GM21381 (cell line): Measurements from ENCODE around the gene KCNQ1.

Experiments used
- ATAC-seq: cut with Tn5 transposase; IDR thresholded peaks from one replicate; pipeline ENCODE4 v1.9.1; 2021; ENCODE audit warnings: mild to moderate bottlenecking, moderate library complexity; ENCODE audit not compliant: unreplicated experiment

Gene KCNQ1

DNA sequence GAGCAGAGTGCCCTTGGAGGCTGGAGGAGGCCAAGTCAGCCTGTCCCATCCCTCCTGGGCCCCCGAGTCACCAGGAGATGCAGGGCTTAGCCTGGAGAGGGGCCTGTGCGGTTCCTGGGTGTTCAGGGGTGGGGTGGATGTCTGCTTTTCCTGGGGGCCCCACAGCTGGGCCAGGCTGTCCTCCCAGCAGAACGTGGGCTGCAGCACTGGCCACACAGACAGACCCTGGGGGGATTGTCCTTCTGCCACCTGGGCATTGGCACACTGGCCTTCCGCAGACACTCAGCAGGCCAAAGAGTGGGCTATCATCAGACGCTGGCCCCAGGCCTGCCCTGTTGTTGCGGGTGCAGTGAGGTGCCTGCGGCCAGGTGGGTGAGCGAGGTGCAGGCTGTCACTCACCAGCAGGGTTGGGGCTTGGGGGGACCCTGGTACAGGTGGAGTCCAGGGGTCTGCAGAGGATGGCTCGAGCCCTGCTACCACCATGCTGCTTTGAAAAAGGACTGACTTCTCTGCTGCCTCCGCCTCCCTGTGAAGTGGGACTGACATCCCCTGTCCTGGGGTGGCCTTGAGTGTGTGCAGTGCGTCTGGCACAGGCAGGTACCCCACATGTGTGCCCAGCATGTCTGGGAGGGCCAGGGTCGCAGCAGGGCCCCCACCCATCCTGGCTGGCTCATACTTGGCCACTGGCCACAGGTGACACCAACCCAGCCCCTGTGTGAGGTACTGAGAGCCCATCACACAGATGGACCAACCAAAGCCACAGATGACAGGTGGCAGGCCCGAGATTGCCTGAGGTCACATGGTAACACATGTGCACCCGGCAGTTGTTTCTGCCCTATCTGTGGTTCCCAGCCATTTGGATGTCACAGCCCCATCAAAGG lies 294.0 kb downstream of the KCNQ1 start:
- no peak for ATAC-seq

DNA sequence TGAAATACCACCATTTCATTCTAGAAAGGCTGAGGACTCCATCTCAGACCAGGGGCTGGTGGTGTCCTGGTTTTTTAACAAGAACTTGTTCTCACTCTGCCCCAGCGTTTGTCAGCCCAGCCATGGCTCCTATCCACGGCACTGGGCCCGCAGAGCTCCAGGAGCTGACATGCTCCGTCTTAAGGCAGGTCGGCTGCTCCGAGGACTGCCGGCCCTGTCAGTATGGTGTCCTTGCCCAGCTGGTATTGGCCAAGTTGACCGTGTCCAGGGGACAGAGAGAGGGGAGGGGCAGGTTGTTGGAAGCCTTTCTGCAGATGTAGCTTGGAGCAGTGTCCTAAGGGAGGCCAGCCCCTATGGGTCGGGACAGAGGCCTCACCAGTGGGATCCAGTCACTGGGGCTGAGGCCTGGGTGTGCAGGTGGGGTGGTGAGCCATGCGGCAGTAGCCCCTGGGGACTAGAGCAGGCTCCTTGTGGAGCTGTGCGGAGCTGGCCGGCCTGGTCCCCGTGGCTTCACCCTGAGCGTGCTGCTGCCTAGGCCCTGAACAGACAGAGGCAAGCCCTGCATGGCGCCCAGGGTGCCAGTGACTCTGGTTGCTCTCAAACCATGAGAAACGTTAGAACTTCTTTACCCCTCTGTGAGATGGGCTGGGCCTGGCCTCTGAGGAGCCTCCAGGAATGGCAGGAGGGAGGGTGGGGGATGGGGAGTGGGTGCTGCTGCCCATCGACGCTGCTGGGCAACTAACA lies 294.9 kb downstream of the KCNQ1 start:
- no peak for ATAC-seq

DNA sequence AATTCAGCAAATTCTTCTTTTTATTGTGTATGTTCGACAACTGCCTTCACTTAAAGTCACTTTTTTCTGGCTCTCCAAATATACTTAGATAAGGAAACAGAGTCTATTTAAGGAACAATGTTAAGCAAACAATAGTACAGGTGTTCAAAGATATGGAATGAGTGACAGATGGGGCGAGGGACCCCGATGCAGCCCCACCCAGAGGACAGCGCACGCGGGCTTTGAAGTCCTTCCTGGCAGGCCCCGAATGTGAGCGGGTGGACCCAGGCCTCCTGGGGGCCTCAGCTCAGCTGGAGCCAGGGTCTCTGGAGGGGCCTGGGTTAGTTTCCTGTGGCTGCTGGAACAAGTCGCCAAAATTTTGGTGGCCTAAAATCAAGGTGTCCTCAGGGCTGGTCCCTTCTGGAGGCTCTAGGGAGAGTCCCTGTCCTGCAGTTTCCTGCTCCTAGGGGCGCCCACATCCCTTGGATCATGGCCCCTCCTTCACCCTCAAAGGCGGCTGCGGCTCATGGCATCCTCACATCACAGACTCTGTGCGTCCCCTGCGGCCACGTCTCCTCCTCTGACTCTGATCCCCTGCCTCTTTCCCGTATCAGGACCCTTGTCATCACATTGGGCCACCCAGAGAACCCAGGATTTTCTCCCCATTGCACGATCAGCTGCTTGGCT lies 295.6 kb downstream of the KCNQ1 start:
- ATAC-seq, result no peak

DNA sequence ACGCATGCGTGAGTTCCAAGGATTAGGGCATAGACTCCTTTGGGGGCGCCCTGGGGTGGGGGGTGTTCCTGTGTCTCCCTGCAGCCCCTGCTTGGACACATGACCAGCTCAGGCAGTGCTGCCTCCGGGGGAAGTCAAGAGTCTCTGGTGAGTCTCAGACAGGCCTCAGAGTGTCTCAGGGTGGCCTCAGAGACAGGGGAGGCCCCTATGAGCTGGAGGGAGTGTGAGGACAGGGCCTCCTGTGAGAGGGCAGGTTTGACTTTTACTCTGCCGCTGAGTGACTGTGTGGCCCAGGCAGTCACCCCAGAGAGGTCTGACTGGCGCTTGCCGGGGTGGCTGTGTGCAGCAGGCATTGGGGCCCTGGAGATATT lies 296.2 kb downstream of the KCNQ1 start:
- no peak for ATAC-seq

DNA sequence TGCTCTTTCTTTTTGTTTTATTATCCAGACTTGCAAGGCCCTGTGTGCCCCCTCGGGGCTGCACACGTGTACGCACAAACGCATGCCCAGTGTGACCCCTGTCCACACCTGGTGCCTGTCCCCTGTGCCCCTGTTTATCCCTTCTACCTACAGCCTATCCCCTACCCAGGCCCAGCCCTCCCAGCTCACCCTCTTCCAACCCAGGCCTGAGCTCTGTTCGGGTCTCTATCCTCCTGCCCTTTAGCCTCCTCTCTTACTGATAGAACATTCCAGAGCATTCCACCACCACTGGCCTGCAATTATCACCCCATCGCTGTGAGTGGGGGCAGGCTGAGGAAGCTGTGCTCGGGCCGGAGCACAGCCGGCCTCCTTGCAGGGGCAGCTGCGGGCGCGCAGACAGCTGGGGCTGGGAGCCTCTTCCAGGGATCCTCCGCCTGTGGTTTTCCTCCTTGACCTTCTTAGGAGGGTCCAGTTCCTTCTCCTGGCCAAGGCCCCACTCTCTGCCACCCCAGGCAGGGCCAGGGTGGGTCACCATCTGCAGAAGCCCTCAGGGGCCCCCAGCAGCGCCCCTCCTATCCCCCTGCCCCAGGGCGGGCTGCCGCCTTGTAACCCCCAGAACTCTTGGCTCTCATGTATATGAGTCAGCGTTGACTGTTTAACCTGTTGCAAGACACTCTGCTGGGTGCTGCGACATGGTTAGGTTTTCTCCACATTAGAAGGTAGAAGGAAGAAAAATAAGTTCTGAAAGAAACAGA lies 296.7 kb downstream of the KCNQ1 start:
- ATAC-seq, result no peak

DNA sequence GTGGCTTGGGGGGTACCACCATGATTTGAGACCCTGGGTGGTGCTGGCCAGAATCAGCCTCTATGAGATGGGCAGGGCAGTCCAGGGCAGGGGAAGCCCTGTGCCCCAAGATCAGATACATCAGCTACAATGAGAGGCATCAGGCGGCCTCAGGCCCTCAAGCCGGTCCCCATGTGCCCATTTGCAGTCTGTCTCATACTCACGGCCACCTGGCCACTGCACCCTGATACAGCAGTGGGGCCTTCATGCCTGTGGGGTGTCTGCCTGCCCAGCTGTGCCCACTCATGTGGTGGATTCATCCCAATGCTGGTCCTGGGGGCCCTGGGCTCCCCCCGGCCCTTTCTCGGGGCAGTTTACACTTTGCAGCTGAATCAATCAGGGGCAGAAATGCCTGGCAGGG lies 297.4 kb downstream of the KCNQ1 start:
- no peak for ATAC-seq

DNA sequence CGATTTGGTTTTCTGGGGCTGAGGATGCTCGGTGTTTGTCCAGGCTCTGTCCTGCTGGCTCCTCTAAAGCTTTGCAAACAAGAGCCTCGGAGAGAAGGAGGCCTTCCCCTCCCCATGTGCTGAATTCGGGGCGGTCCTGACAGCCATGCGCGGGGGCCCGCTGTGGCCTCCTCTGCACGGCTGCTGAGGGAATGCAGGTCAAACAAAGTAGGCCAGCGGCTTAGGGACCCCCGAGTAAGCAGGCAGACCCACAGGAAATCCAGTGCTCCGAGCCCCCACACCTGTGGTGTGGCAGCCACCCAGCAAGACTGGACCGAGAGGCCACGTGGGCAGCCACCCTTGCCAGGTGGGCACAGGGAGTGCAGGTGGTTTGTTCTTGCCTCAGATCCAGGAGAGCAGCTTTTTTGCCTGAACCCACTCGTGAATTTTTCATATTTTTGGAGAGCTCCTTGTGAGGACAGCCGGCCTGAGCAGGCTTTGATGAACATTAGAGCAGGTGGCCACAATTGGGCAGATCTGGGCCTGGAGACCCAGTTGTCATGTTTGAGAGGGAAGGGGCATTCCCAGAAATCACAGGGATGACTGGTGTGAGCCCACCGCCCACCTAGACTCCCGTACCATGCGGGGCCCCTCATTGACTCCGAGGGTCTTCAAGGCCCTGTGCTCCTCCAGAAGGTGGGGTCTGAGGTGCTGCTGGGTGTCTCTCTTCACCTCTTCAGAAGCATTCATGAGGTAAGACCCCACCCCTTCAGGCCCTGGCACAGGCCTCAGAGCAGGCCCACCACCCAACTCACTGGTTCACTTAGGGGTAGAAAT lies 298.0 kb downstream of the KCNQ1 start:
- ATAC-seq, result no peak

DNA sequence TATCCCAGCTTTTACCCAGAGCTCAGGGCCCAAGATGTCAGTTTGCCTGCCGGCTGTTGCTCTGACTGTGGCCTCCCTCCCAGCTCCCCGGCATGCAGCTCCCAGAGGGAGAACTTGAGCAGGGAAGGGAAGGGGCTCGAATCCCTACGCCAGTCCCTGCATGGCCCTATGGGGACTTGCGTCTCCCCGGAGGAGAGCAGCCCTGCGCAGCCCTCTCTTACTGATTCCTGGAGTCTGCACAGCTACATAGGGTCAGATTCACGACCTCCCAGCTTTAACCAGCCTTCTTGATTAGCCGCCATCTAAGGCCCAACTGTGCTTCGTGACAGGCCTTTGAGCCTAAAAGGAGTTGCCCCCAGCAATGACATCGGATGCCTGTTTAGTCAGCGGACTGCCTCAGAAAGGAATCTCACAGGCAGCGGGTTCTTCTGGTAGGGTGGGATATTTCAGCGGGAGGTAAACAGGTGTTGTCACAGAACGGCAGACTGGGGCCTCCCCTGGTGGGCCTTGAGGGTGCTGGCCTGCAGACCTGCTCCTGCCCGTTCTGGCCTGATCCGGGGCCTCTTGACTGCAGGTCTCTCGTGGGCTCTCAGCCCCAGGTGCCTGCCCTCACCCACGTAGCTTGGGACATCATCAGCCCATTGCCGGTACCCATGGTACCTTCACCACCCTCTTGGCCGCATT lies 298.8 kb downstream of the KCNQ1 start:
- no peak for ATAC-seq

DNA sequence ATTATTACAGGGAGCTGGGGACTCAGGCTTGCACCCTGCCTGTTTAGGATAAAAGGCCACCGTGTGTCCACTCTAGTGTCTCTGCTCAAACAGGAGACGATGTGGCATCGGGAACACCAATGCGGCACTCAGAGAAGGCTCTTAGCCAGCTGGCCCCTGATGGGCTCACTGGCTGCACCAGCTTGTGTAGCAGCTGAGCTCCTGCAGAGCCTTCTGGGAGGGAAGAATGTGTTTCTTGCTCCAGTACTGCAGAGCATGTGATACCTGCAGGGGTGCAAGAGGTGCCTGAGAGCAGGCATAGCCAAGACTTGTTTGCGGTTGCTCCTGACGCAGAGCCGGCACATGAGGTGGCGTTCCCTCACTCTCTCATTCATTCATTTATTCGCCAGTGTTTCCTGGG lies 299.4 kb downstream of the KCNQ1 start:
- ATAC-seq, result no peak

DNA sequence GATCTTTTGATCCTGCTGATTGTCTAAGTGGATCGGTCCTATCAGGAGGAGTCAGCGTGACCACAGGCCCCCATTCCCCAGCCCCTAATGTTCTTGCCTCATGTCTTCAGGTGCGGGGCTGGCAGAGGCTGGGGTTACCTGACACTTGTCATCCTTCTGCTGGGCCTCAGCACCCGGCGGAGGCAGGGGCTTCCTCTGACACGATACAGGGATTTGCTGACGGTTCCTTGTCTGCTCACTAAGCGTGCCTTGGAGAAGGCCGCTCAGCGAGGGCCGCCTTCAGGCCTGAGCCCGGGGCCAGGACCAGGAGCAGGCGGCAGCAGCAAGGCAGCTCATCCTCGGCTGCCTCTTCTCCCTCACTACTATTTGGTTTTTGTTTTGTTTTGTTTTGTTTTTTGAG lies 300.7 kb downstream of the KCNQ1 start:
- no peak for ATAC-seq

DNA sequence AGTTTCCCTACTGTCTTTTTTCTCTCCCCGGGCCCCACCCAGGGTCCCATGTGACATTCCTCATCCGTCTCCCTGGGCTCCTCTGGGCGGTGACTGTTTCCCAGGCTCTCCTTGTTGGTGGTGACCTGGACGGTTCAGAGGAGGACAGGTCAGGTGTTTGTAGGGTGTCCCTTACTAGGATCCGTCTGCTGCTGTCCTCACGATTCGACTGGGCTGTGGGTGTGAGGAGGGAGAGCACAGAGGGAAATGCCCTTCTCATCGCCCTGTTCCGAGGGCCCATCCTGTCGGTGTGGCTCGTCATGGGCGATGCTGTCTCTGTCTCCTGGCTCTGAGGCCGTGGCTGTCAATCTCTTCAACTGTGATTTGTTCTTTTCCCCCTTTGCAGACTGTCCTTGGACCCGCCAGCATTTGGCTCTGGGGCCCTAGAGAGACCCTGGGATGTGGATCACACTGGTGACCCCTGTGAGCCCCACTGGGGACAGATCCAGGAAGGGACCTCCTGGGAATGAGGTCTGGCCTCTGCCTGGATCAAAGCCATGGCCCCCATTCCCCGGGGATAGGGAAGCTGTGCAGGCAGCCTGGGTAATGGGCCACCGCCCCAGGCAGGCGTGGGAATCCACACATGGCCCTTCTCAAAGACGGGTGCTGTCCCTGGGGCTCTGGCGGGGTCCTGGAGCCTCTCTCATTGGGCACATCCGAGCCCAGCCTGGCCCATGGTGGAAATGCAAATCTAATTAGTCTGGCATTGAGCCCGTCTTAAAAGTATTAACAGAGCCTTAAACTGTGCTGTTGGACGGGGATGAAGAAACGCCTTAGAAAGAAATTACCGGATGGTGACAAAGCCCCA lies 301.8 kb downstream of the KCNQ1 start:
- no peak for ATAC-seq

DNA sequence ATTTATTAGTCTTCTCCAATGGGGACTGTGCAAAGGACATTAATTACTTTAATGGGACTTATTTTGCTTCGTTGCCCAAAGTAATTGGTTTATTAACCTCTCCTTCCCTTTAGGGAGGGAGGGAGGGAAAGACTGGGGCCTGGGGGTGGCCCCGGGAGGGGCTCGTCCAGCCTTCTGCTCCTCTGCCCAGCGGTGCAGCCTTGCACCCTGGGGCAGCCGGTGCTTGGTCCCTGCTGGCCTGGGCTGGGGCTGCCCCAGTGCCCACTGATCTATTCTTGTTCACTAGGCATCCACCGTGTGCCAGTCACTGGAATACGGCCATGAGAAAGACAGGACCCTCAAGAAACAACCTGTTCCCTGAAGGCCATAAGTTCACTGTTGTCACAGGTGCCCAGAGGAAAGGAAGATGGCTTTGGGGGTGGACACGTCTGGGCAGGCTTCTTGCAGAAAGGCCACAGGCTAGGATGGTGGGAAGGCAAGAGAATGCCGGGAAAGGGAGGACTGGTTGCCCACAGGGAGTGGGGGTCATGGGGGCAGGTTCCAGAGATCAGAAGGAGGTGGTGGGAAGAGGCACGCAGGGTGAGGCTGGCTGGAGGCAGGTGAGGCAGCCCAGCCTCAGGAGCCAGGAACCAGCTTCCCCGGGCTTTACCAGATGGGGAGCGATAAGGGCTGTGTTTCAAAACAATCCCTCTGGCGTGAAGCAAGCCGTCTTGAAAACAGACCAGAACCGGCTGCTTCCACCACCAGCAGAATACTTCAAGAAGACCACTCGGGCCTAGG lies 302.6 kb downstream of the KCNQ1 start:
- no peak for ATAC-seq

DNA sequence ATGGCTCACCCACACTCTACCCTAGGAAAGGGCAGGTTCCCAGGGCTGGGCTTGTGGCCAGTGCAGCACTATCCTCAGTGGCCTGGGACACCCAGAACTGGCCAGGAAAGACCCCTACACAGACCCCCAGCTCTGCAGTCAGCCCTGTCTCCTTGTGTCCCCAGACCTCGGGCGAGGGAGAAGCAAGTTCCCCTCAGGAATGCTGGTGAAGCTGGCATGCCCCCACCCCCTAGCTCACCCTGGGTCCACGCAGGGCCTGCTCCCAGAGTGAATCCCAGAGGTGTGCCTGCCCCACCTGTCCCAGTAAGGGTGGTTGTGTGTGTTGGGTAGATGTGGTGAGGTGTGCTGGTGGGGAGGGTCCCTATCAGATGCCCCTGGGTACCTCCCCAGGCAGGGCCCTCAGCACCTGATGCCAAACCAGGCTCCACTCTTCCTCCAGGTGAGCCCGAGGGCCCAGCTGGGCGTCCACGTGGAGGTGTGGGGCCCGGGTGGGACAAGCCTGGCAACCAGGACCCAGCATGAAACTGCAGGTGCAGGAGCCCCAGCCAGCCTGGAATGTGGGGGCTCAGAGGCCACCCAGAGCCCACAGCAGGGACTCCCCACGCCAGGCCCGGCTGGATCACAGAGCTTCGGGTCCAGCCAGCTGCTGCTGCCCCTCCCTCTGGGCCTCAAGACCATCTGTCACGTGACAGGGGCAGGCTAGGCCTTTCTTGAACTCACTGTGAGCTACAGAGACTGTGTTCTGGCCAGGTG lies 303.4 kb downstream of the KCNQ1 start:
- no peak for ATAC-seq

DNA sequence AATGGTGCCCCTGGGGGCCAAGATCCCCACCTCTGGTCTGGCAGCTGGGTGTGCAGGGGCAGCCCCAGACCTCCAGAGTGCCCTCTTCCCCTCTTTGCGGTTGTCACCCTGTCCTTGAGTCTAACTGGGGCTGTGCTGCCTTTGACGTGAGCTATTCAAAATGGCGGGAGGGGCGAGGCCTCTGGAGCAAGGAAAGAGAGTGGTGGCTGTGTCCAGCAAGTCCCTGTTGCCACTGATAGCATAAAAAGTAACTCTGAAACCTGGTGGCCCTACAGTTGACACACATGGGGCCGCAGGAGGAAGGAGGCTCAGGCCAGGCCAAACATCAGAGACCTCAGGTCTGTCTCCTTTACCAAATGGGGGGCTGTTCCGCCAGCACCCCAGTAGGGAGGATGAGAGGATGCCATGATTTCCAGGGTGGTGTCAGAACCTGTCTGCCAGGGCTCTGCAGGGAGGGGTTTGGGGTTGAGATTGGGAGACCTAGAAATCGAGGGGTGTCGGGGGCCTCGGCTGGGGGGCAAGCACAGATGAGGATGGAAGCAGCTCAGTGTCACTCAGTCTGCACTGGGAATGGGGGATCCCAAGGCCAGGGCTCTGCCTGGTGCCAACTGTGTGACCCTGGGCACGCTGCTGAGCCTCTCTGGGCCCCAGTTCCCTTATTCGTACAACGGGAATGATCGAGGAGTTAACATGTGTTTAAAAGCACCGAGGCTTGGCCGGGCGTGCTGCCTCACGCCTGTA lies 304.2 kb downstream of the KCNQ1 start:
- no peak for ATAC-seq

DNA sequence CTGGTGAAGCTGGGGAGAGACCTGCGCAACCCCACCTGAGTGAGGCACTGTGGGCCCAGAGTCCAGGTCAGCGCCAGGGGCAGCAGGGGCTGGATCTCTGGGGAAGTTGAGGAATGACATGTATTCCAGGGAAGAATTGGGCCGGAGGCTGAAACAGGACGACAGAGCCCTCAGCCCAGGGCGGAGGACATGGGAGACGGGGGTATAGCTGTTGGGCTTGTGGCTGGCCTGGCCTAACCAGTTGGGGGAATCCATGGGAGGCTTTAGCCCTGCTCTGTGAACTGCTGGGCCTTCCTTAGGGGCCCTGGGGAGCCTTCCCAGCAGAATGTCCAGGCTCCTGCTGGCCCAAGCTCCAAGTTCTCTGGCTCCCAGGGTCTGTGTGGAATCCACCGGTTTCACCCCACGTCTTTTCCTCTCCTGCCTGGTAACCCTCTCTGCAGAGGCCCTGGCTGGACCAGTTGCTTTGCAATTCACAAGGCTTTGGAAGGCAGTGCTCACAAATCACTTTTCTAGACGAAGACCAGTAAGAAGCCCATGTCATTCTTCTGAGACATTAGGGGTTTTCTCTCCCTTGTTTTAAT lies 305.4 kb downstream of the KCNQ1 start:
- no peak for ATAC-seq
